ENCODE results near the gene PLAAT2.

GRCh38 chr11:63548178-63548577 lies 15.0 kb downstream of the PLAAT2 start:
- TF ChIP-seq CTCF (IDR thresholded peaks at IDR 0.05; ENCODE audit: poor library complexity) = no peak
- no peak for TF ChIP-seq EZH2phosphoT487 (IDR thresholded peaks at IDR 0.05; ENCODE audit: low read depth, severe bottlenecking, unreplicated experiment)
- TF ChIP-seq EZH2 (IDR thresholded peaks at IDR 0.05; ENCODE audit: borderline replicate concordance) = no peak

Data from hepatocyte (in vitro differentiated cells).